ENCODE data around the gene ATF7IP2. TPM values are rescaled to one million over a fixed set of nuclear protein-coding genes. Genes with fewer than 3 reads are reported as not detected.

Gene ATF7IP2
- polyA plus RNA-seq, 2 donors = 4.9 to 6.4 TPM

GRCh38 chr16:10529895-10530669, 144.2 kb downstream of the ATF7IP2 start:
- WGBS, 2 donors = 64 to 72% methylated on average over 1 of the region's 1 CpG
- H3K27ac ChIP-seq (ENCODE audit: low read depth in 2 of 2, low read length in 1 of 2) = no peak overlapping the region
- peaks cover 5 to 25% of the 10 kb centered on the region in 2 donors for H3K36me3 ChIP-seq (ENCODE audit: control insufficient read depth in 2 of 2, insufficient read depth in 2 of 2, low read length in 1 of 2)

GRCh38 chr16:10530685-10531084, 144.8 kb downstream of the ATF7IP2 start:
- no peaks in the 10 kb centered on the region for H3K27me3 ChIP-seq (ENCODE audit: control insufficient read depth in 1 of 2, insufficient read depth in 2 of 2, low read length in 2 of 2)
- H3K36me3 ChIP-seq (ENCODE audit: control insufficient read depth in 2 of 2, insufficient read depth in 2 of 2, low read length in 1 of 2) = peaks cover 5 to 27% of the 10 kb centered on the region in 2 donors
- peaks cover 0 to 8% of the 10 kb centered on the region in 2 donors for H3K4me1 ChIP-seq (ENCODE audit: control insufficient read depth in 2 of 2, insufficient read depth in 2 of 2, low read length in 1 of 2)

More at GRCh38 chr16:10529895-10530669, 144.2 kb downstream of the ATF7IP2 start:
- Histone ChIP-seq H3K4me1 (ENCODE audit: control insufficient read depth in 2 of 2, insufficient read depth in 2 of 2, low read length in 1 of 2) (peaks cover 0 to 4% of the 10 kb centered on the region in 2 donors), H3K4me3 (ENCODE audit: low read depth in 1 of 2, low read length in 2 of 2) (no peak overlapping the region), H3K27me3 (ENCODE audit: control insufficient read depth in 1 of 2, insufficient read depth in 2 of 2, low read length in 2 of 2) (no peaks in the 10 kb centered on the region), H3K9me3 (ENCODE audit: control insufficient read depth in 2 of 2, insufficient read depth in 1 of 2, low read depth in 1 of 2, low read length in 1 of 2) (no peaks in the 10 kb centered on the region)

GRCh38 chr16:10531582-10531981, 145.7 kb downstream of the ATF7IP2 start:
- H3K4me3 ChIP-seq (ENCODE audit: low read depth in 1 of 2, low read length in 2 of 2) = no peak overlapping the region
- H3K4me1 ChIP-seq (ENCODE audit: control insufficient read depth in 2 of 2, insufficient read depth in 2 of 2, low read length in 1 of 2) = peaks cover 0 to 11% of the 10 kb centered on the region in 2 donors
- no peak overlapping the region for H3K27ac ChIP-seq (ENCODE audit: low read depth in 2 of 2, low read length in 1 of 2)
- no peaks in the 10 kb centered on the region for H3K9me3 ChIP-seq (ENCODE audit: control insufficient read depth in 2 of 2, insufficient read depth in 1 of 2, low read depth in 1 of 2, low read length in 1 of 2)
- no peaks in the 10 kb centered on the region for H3K27me3 ChIP-seq (ENCODE audit: control insufficient read depth in 1 of 2, insufficient read depth in 2 of 2, low read length in 2 of 2)
- H3K36me3 ChIP-seq (ENCODE audit: control insufficient read depth in 2 of 2, insufficient read depth in 2 of 2, low read length in 1 of 2) = peaks cover 5 to 26% of the 10 kb centered on the region in 2 donors

More at GRCh38 chr16:10530685-10531084, 144.8 kb downstream of the ATF7IP2 start:
- Histone ChIP-seq H3K27ac (ENCODE audit: low read depth in 2 of 2, low read length in 1 of 2) (no peak overlapping the region), H3K9me3 (ENCODE audit: control insufficient read depth in 2 of 2, insufficient read depth in 1 of 2, low read depth in 1 of 2, low read length in 1 of 2) (no peaks in the 10 kb centered on the region), H3K4me3 (ENCODE audit: low read depth in 1 of 2, low read length in 2 of 2) (no peak overlapping the region)
- WGBS, 2 donors = 85 to 86% methylated on average over 14 of the region's 14 CpGs

Other genes starting within 250 kb of the ATF7IP2 start
- under 1 TPM; 0.02 to 0.04 TPM for gene GRIN2A, start 203.6 kb upstream of the ATF7IP2 start, polyA plus RNA-seq
- gene EMP2, start 194.5 kb downstream of the ATF7IP2 start, polyA plus RNA-seq = 10 to 100 TPM; 68.6 to 90.9 TPM